Measurements from ENCODE around the gene HDAC8. TPM values are rescaled to one million over a fixed set of nuclear protein-coding genes. Genes with fewer than 3 reads are reported as not detected.

HDAC8 gene
- polyA plus RNA-seq, 1 donor from 2014 or later = 54.0 TPM

- H3F3A ChIP-seq (ENCODE audit: insufficient read depth, low read length, poor library complexity, severe bottlenecking) = no peaks in the 10 kb centered on the region
- H3K9me2 ChIP-seq (ENCODE audit: insufficient read depth, low read length) = no peaks in the 10 kb centered on the region
- no peaks in the 10 kb centered on the region for H3K36me3 ChIP-seq (ENCODE audit: insufficient read depth, low read length)
- H3K27ac ChIP-seq (ENCODE audit: low read length) = no peak overlapping the region
- H3K9ac ChIP-seq (ENCODE audit: low read length) = no peak overlapping the region
- TF ChIP-seq, protein P1, sequence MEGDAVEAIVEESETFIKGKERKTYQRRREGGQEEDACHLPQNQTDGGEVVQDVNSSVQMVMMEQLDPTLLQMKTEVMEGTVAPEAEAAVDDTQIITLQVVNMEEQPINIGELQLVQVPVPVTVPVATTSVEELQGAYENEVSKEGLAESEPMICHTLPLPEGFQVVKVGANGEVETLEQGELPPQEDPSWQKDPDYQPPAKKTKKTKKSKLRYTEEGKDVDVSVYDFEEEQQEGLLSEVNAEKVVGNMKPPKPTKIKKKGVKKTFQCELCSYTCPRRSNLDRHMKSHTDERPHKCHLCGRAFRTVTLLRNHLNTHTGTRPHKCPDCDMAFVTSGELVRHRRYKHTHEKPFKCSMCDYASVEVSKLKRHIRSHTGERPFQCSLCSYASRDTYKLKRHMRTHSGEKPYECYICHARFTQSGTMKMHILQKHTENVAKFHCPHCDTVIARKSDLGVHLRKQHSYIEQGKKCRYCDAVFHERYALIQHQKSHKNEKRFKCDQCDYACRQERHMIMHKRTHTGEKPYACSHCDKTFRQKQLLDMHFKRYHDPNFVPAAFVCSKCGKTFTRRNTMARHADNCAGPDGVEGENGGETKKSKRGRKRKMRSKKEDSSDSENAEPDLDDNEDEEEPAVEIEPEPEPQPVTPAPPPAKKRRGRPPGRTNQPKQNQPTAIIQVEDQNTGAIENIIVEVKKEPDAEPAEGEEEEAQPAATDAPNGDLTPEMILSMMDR (IDR thresholded peaks at IDR 0.05; ENCODE audit: poor library complexity, severe bottlenecking) = no peak
- TF ChIP-seq EZH2 (IDR thresholded peaks at IDR 0.05; ENCODE audit: borderline replicate concordance, insufficient read depth, low read length, poor library complexity, severe bottlenecking) (no peak), SMC3 (conservative IDR thresholded peaks at IDR 0.05; ENCODE audit: poor library complexity) (no peak), REST (IDR thresholded peaks at IDR 0.05; ENCODE audit: borderline replicate concordance) (no peak), TAF1 (IDR thresholded peaks at IDR 0.05; ENCODE audit: low read depth) (no peak), MXI1 (conservative IDR thresholded peaks at IDR 0.05; ENCODE audit: poor library complexity, severe bottlenecking) (no peak), RAD21 (conservative IDR thresholded peaks at IDR 0.05) (no peak), POLR2AphosphoS5 (IDR thresholded peaks at IDR 0.05) (no peak), EP300 (conservative IDR thresholded peaks at IDR 0.05; ENCODE audit: poor library complexity, severe bottlenecking) (no peak)
- no peaks in the 10 kb centered on the region for H3K27me3 ChIP-seq (ENCODE audit: insufficient read depth, low read depth, low read length)
- no peaks in the 10 kb centered on the region for H3K79me2 ChIP-seq (replicated peaks; ENCODE audit: insufficient read depth, low read length)
- H2AFZ ChIP-seq (ENCODE audit: low read depth, low read length) = no peak overlapping the region
- no peaks in the 10 kb centered on the region for H4K20me1 ChIP-seq (ENCODE audit: insufficient read depth)
- H3K4me3 ChIP-seq (ENCODE audit: low read length) = no peak overlapping the region
- H3K9me3 ChIP-seq (ENCODE audit: low read length) = no peaks in the 10 kb centered on the region
- H3K4me2 ChIP-seq (ENCODE audit: low read length) = no peak overlapping the region
Measured at GRCh38 chrX:72621163-72621562, 48.5 kb upstream of the HDAC8 start.

GRCh38 chrX:72620550-72621145 lies 48.0 kb upstream of the HDAC8 start:
- H3K36me3 ChIP-seq (ENCODE audit: insufficient read depth, low read length) = no peaks in the 10 kb centered on the region
- H3F3A ChIP-seq (ENCODE audit: insufficient read depth, low read length, poor library complexity, severe bottlenecking) = no peaks in the 10 kb centered on the region
- TF ChIP-seq POLR2AphosphoS5 (IDR thresholded peaks at IDR 0.05) (no peak), EZH2 (IDR thresholded peaks at IDR 0.05; ENCODE audit: borderline replicate concordance, insufficient read depth, low read length, poor library complexity, severe bottlenecking) (no peak), RAD21 (conservative IDR thresholded peaks at IDR 0.05) (no peak), REST (IDR thresholded peaks at IDR 0.05; ENCODE audit: borderline replicate concordance) (no peak), TAF1 (IDR thresholded peaks at IDR 0.05; ENCODE audit: low read depth) (no peak), SMC3 (conservative IDR thresholded peaks at IDR 0.05; ENCODE audit: poor library complexity) (no peak), EP300 (conservative IDR thresholded peaks at IDR 0.05; ENCODE audit: poor library complexity, severe bottlenecking) (no peak), MXI1 (conservative IDR thresholded peaks at IDR 0.05; ENCODE audit: poor library complexity, severe bottlenecking) (no peak)
- TF ChIP-seq, protein P1 (IDR thresholded peaks at IDR 0.05; ENCODE audit: poor library complexity, severe bottlenecking) = no peak
- H3K4me3 ChIP-seq (ENCODE audit: low read length) = no peak overlapping the region
- no peak overlapping the region for H3K4me2 ChIP-seq (ENCODE audit: low read length)
- H3K27ac ChIP-seq (ENCODE audit: low read length) = no peak overlapping the region
- no peaks in the 10 kb centered on the region for H3K9me3 ChIP-seq (ENCODE audit: low read length)
- H3K27me3 ChIP-seq (ENCODE audit: insufficient read depth, low read depth, low read length) = no peaks in the 10 kb centered on the region
- H3K9me2 ChIP-seq (ENCODE audit: insufficient read depth, low read length) = no peaks in the 10 kb centered on the region
- no peaks in the 10 kb centered on the region for H3K79me2 ChIP-seq (replicated peaks; ENCODE audit: insufficient read depth, low read length)
- H2AFZ ChIP-seq (ENCODE audit: low read depth, low read length) = no peak overlapping the region
- H4K20me1 ChIP-seq (ENCODE audit: insufficient read depth) = no peaks in the 10 kb centered on the region
- H3K9ac ChIP-seq (ENCODE audit: low read length) = no peak overlapping the region

All from neural cell (in vitro differentiated cells).